Motor neuron (in vitro differentiated cells): ENCODE data around the gene AP3S2. TPM values are rescaled to one million over a fixed set of nuclear protein-coding genes. Genes with fewer than 3 reads are reported as not detected.
A peak's percentile ranks its signal among the peaks of the same experiment; 100 is the strongest.

Experiments used
- ATAC-seq, 8 experiments: fragments of 200-7000 bp; cut with Tn5 transposase; replicated peaks in 6 of 8; 2 replicates each; pipeline ENCODE4 v1.8.0; 2021; ENCODE audit warnings: mild to moderate bottlenecking in 8 of 8, moderate library complexity in 8 of 8
- H3K27ac ChIP-seq, 2 donors: fragments of 250-450 bp; sonication (Bioruptor Pico); 2 replicates each; pipeline ENCODE4 v1.9.0; 2021; ENCODE audit warnings: antibody characterized with exemption in 2 of 2, mild to moderate bottlenecking in 2 of 2, moderate library complexity in 1 of 2
- H3K4me1 ChIP-seq, 2 donors: fragments of 250-450 bp; sonication (Bioruptor Pico); replicated peaks in 1 of 2; 2 replicates each; pipeline ENCODE4 v1.6.1; 2021; ENCODE audit warnings: antibody characterized with exemption in 2 of 2, mild to moderate bottlenecking in 2 of 2, moderate library complexity in 1 of 2
- H3K4me3 ChIP-seq, 5 donors: fragments of 250-450 bp; sonication (Bioruptor Pico); 2 replicates each; pipeline ENCODE4 v1.9.0; 2021; ENCODE audit warnings: antibody characterized with exemption in 5 of 5, mild to moderate bottlenecking in 5 of 5, moderate library complexity in 4 of 5
- WGBS, 10 experiments: fragments of 450-650 bp; shearing (Covaris generic); methylation state at CpG; one replicate each; pipeline ENCODE4 v1.0.0; 2022; 5-methylcytosine and 5-hydroxymethylcytosine counted together
- in situ Hi-C, 9 experiments: fragments of 400-800 bp; cut with MboI; loops; one replicate each; pipeline ENCODE4 v1.15.0; 2021; ENCODE audit warnings: low sequenced_read_pairs in 9 of 9, low pct_unique_long_range_greater_than_20kb in 2 of 9; ENCODE audit not compliant: unreplicated experiment in 9 of 9
- total RNA-seq, 8 experiments: library from RNA; unstranded; fragments of 300-600 nt; gene quantifications; 2 replicates each; pipeline versions ENCODE4 v1.2.3 to v1.2.4, GENCODE V29; 2022

Gene AP3S2
- total RNA-seq, 8 experiments from 2014 or later: 35.5 to 68.8 (median 47.3) TPM

DNA sequence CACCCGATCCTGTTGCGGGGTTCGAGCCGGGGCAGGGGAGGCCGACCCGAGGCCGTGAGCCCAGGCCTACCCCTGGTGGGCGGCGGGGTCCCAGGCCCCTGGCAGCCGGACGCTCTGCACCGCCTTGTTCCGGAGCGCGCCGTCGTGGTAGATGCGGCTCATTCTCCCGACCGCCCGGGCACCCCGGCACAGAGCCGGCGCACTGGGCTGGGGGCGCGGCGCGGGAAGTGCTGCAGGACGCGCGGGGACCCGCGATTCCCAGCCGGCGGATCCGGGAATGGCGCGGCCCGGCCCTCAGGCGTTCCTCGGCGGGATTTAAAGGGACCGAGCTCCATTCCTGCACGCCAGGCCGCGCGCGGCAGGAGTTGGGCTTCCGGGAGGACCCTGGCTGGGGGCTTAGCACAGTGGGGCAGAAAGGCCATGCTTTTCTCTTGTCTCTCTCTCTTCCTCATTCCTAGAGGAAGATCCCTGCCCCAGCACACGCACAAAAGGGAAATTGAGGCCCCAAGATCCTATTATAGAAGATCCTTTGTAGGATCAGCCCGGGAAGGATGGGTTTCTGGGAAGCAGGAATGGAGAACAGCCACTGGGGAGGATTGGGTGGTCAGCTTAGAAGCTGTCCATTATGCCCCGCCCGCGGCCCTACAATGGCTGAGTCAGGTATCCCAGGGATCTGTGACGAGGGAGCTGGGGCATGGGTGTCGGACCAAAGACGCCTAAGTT lies 19.0 kb upstream of the AP3S2 start, which contains the start of gene ARPIN:
ARPIN (minus strand) TSS at position 279 of the 723 bp plus-strand sequence; CDS start at position 162, 117 bp downstream.
- ATAC-seq: peak; percentile 84 to 92 (median 86)
- Histone ChIP-seq H3K4me3 (peak within 1 kb of the TSS; percentile 44 to 79 (median 65)), H3K27ac (peak within 1 kb of the TSS; percentile 27 to 58), H3K4me1 (peaks cover 9% of the 10 kb centered on the region in 2 donors)
- in situ Hi-C loops: loop anchor here in 1 of 9 experiments (25.0 kb wide), 1 partner anchor 174 kb away; no protein-coding TSS in a partner anchor
- WGBS, 10 experiments: 0 to 100% (median 56%) methylated on average over 1 to 8 of the region's 57 CpGs; no CpG with 5 or more reads in 4 of the 10 experiments

DNA sequence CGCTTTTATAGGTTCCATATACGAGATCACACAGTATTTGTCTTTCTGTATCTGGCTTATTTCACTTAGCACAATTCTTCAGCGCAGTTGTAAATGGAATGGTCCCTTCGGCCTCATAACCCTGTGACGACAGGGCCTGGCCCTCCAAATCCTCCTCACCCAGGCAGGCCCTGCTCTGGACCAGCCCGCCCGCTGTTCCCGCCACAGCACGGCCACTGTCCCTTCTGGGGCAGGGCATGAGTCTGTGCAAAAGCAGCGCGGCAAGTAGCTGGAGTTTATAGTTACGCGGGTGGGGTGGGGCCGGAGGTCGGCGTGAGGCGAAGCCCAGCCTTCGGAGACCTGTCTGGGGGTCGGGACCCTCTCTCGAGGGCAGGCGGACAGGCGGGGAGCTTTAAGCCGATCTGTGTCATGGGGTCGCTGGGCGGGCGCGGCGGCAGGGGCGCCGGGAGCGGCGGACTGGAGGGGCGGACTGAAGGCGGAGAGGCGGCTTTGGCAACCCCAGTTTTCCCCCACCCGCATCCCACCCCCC lies 18.4 kb upstream of the AP3S2 start:
- peak overlapping the region; percentile 44 to 79 (median 65) for H3K4me3 ChIP-seq
- H3K4me1 ChIP-seq: peaks cover 9% of the 10 kb centered on the region in 2 donors
- 6 to 80% (median 50%) methylated on average over 1 to 5 of the region's 36 CpGs; no CpG with 5 or more reads in 5 of the 10 experiments for WGBS, 10 experiments
- H3K27ac ChIP-seq: peak overlapping the region; percentile 7 to 27
- ATAC-seq: peak; percentile 69 to 86 (median 75)
- in situ Hi-C loops: loop anchor here in 1 of 9 experiments (25.0 kb wide), 1 partner anchor 175 kb away; no protein-coding TSS in a partner anchor

DNA sequence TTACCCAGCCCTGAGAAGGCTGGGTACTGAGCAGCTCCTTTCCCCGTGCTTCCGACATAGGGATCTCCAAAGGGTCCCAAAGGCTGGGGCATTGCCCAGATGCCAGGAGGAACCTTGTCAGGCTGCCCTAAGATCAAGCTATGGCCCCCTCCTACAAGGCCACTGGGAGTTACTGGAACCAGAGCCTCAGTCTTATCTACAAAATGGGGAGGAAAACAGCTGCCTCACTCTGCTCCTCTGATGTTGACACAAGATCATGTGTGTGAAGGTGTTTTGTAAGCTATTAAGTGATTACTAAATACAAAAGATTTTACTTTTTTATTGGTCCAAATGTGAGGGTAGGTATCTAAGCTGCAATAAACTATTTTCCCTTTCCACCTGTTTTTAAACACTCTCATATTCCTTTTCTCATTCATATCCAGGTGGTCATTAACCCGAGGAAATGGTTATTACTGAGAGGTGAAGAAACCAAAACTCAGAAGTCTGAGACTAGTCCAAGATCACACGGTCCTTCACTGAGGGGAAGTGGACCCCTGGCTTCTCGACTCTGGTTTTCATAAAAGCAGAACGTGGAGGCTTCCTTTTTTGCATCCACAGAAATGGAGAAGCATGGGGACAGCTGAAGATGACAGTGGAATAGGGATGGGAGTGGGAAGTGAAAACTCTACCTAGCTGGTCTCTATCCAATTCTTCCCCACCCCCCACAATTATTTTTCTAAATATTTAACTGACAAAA lies 17.3 kb upstream of the AP3S2 start:
- in situ Hi-C loops: loop anchor here in 1 of 9 experiments (25.0 kb wide), 1 partner anchor 176 kb away; no protein-coding TSS in a partner anchor
- Histone ChIP-seq H3K27ac (no peak overlapping the region), H3K4me1 (peaks cover 9% of the 10 kb centered on the region in 2 donors), H3K4me3 (no peak overlapping the region)
- WGBS, 10 experiments: 60 to 100% (median 90%) methylated on average over 1 to 4 of the region's 6 CpGs; no CpG with 5 or more reads in 3 of the 10 experiments
- ATAC-seq: no peak

DNA sequence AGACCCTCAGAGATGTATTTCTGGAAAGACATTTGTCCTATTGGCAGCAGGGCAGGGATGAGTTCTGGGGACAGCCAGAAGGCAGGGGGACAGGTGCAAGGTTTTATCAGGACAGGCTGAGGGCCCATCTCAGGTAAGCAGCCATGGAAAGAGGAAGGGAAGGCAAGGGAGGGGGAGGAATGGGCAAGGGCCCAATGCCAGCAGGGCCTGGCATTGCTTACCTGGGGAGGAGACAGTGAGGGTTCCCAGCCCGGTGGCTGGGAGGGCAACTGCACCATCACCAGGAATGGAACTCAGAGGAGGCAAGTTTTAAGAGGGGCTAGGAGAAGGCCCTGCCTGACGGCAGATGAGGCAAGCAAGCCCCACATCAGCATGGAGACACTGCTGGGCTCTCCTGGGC lies 15.8 kb upstream of the AP3S2 start:
- in situ Hi-C loops: loop anchor here in 1 of 9 experiments (25.0 kb wide), 1 partner anchor 178 kb away; no protein-coding TSS in a partner anchor
- Histone ChIP-seq H3K4me1 (peaks cover 9% of the 10 kb centered on the region in 2 donors), H3K4me3 (no peak overlapping the region), H3K27ac (no peak overlapping the region)
- ATAC-seq: no peak
- WGBS, 10 experiments: 67 to 100% methylated on average over 1 of the region's 2 CpGs; no CpG with 5 or more reads in 8 of the 10 experiments

DNA sequence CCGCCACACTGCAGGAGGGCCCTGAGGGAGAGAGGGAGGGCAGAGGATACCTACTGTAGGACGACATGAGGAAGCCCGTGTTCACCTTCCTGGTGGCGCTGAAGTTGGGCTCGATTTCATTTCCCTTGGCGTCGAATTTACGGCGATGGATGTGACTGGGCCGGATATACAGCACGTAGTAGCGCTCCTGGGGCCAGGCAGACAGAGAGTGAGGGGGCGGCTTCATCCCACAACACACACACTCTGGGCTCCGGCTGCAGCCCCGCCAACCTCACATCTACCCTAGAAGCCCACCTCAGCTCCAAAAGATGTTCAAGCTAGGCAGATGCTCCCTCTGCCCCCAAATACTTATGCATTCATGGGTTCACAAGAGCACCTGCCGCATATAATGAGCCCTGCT lies 14.4 kb upstream of the AP3S2 start:
- 90 to 100% (median 97%) methylated on average over 1 to 3 of the region's 16 CpGs; no CpG with 5 or more reads in 4 of the 10 experiments for WGBS, 10 experiments
- in situ Hi-C loops: loop anchor here in 1 of 9 experiments (25.0 kb wide), 1 partner anchor 179 kb away; no protein-coding TSS in a partner anchor
- peaks cover 6 to 9% of the 10 kb centered on the region in 2 donors for H3K4me1 ChIP-seq

DNA sequence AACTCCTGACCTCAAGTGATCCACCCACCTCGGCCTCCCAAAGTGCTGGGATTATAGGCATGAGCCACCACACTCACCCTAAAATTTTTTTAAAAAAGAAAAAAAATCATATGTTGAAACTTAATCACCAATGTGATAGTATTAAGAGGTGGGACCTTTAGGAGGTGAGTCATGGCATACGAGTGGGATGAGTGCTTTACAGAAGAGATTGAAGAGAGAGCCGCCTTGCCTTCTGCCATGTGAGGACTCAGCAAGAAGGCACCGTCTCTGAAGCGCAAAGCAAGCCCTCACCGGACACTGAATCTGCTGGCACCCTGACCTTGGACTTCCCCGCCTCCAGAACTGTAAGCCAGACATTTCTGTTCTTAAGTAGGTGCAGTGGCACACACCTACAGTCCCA lies 13.5 kb upstream of the AP3S2 start:
- H3K4me3 ChIP-seq: no peak overlapping the region
- in situ Hi-C loops: loop anchor here in 1 of 9 experiments (25.0 kb wide), 1 partner anchor 180 kb away; no protein-coding TSS in a partner anchor
- no peak for ATAC-seq
- H3K4me1 ChIP-seq: peaks cover 3 to 6% of the 10 kb centered on the region in 2 donors
- no peak overlapping the region for H3K27ac ChIP-seq
- WGBS, 10 experiments: 80 to 100% (median 100%) methylated on average over 1 to 4 of the region's 7 CpGs; no CpG with 5 or more reads in 4 of the 10 experiments

More for the DNA sequence above, 14.4 kb upstream of the AP3S2 start:
- no peak overlapping the region for H3K27ac ChIP-seq
- no peak for ATAC-seq
- no peak overlapping the region for H3K4me3 ChIP-seq

DNA sequence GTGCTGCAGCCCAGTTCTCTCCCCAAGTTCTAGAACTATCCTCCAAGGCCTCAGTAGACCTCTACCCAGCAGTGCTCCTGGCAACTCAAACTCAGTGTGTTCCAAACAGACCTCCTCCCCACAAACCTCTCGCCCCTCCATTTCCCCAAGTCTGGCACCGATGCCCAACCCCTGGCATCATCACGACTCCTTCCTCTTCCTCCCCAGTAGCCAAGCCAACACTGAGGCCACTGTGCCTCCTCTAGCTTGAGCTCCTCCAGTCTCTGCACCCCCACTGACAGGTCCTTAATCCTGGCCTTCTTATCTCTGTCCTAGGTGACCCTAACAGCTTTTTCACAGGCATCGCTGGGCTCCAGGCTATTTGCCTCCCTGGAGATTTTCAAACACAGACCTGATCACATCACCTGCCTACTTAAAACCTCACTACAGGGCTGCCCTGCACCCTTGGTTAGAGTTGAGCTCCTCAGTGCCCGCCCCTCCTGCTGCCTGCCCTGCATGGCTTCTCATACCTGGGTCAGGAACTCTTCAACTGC lies 12.1 kb upstream of the AP3S2 start:
- H3K4me3 ChIP-seq: no peak overlapping the region
- WGBS, 10 experiments: 83 to 100% (median 100%) methylated on average over 1 to 4 of the region's 5 CpGs; no CpG with 5 or more reads in 2 of the 10 experiments
- no peaks in the 10 kb centered on the region for H3K4me1 ChIP-seq
- ATAC-seq: no peak
- H3K27ac ChIP-seq: no peak overlapping the region
- in situ Hi-C loops: loop anchor here in 1 of 9 experiments (25.0 kb wide), 1 partner anchor 181 kb away; no protein-coding TSS in a partner anchor

DNA sequence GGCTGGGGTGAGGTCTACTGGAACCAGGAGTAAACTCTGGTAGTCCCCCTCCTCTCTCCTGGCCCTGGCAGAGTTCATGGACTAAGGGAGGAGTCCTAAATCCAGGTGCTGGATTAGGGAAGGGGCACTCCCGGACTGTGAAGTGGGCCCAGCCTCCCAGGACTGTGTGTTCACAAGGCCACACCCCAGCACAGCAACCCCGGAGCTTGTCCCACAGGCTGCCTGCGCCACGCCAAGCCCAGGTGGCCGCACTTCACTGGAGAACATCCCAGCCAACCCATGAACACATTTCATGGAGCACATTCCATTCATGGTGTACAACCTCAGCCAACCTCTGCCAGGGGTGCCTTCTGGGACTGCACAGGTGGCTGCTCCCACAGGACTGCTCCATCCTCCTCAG lies 10.7 kb upstream of the AP3S2 start:
- no peaks in the 10 kb centered on the region for H3K4me1 ChIP-seq
- WGBS, 10 experiments: 80 to 100% (median 89%) methylated on average over 1 to 5 of the region's 5 CpGs; no CpG with 5 or more reads in 4 of the 10 experiments
- no peak overlapping the region for H3K4me3 ChIP-seq
- H3K27ac ChIP-seq: no peak overlapping the region
- in situ Hi-C loops: loop anchor here in 1 of 9 experiments (25.0 kb wide), 1 partner anchor 183 kb away; no protein-coding TSS in a partner anchor
- ATAC-seq: no peak

DNA sequence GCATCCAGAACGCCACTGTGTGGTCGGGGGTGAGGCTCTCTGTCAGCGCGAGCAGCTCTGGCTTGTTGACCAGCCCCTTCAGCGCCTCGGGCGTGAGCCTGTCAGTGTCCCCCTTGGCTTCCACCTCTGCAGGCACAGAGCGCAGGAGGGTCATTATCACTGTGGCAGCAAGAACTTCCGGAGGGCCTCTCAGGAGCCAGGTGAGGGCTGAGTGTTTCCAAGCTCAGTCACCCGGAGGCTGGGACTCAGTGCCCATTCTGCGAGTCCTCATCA lies 10.0 kb upstream of the AP3S2 start:
- Histone ChIP-seq H3K4me3 (no peak overlapping the region), H3K27ac (no peak overlapping the region), H3K4me1 (no peaks in the 10 kb centered on the region)
- in situ Hi-C loops: loop anchor here in 1 of 9 experiments (25.0 kb wide), 1 partner anchor 184 kb away; no protein-coding TSS in a partner anchor
- 67 to 100% (median 92%) methylated on average over 1 to 8 of the region's 11 CpGs; no CpG with 5 or more reads in 2 of the 10 experiments for whole genome bisulfite sequencing, 10 experiments
- no peak for ATAC-seq

DNA sequence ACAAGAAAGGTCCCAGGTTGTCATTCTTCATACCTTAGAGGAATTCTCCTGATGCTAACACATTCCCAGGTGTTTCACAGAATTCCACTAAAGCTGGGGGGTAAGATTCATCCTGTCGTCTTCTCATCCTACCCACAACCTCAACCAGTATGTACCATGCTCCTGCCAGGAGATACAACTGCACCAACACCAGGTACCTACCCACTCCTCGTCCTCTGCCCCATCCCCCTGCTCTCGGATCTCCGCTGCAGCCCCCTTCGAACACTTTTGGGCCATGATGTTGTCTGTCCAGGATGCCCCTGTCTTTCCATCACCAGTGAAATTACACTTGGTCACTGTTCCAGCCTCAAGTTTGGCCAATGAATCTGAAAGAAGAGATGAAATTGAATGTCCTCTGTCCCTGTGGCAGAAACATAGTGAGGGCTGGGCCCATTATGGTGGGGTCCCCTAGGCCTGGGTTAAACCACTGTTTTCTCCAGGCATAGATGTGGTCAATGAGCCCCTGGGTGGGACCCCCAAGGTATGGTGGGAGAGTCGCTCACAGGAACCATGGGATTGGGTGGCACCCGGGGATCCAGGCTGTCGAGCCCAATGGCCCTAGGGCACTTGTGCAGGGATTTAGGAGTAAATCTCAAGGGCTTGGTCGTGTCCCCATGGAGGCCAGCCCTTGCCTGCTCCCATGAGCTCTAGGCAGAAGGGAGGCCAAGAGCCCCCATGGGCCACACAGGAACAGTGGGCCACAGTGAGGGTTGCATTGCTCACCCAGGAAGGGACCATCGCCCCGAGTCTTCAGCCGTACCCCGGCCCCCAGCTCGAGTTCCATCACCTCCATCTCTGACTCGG lies 9.4 kb upstream of the AP3S2 start:
- Histone ChIP-seq H3K4me1 (no peaks in the 10 kb centered on the region), H3K27ac (no peak overlapping the region), H3K4me3 (no peak overlapping the region)
- ATAC-seq: no peak
- in situ Hi-C loops: loop anchor here in 1 of 9 experiments (25.0 kb wide), 1 partner anchor 184 kb away; no protein-coding TSS in a partner anchor
- 67 to 100% (median 87%) methylated on average over 1 to 12 of the region's 15 CpGs; no CpG with 5 or more reads in 4 of the 10 experiments for WGBS, 10 experiments

DNA sequence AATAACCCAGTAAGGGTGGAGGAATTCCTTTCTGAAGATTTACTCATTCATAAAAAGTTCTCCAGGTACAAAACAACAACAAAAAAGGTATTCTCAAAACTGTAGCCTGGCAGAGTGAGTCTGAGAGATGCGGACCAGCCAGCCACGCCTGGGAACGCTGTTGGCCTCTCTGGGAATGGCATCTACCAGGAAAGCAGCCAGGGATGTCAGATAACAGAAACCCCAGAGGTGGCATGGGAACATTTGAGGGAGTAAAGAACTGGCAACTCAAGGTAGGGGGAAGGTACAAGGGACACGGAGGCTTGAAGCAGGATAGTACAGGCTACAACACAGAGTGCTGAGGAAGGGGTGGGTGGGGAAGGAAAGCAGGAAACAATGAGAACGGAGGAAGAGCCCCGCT lies 7.1 kb upstream of the AP3S2 start:
- in situ Hi-C loops: loop anchor here in 1 of 9 experiments (25.0 kb wide), 1 partner anchor 186 kb away; no protein-coding TSS in a partner anchor
- Histone ChIP-seq H3K4me1 (no peaks in the 10 kb centered on the region), H3K27ac (no peak overlapping the region), H3K4me3 (no peak overlapping the region)
- ATAC-seq: no peak
- WGBS, 10 experiments: 17 to 100% (median 89%) methylated on average over 1 to 6 of the region's 6 CpGs; no CpG with 5 or more reads in 1 of the 10 experiments
